GM18520 (cell line): Measurements from ENCODE around the gene STRIP2.
"Not testable (repeated sequence)": the region's sequence is repeated elsewhere in the genome, so short reads cannot be mapped to it uniquely, and the experiment has no call there.

Experiments
- ATAC-seq: cut with Tn5 transposase; IDR thresholded peaks from one replicate; pipeline ENCODE4 v1.9.1; 2021; ENCODE audit not compliant: unreplicated experiment

STRIP2 gene

GRCh38 chr7:129525225-129525862 is 91.1 kb downstream of the STRIP2 start:
- ATAC-seq = no peak

- ATAC-seq = no peak
Measured at GRCh38 chr7:129529643-129530042, 95.4 kb downstream of the STRIP2 start.

GRCh38 chr7:129530795-129531391 is 96.7 kb downstream of the STRIP2 start:
- ATAC-seq = peak; percentile 72

GRCh38 chr7:129531721-129532120 is 97.5 kb downstream of the STRIP2 start:
- no peak for ATAC-seq

- no peak for ATAC-seq
Measured at GRCh38 chr7:129532375-129532774, 98.1 kb downstream of the STRIP2 start.

- ATAC-seq = not testable (repeated sequence)
Measured at GRCh38 chr7:129534558-129535274, 100.5 kb downstream of the STRIP2 start.

- ATAC-seq = no peak
Measured at GRCh38 chr7:129535896-129536295, 101.7 kb downstream of the STRIP2 start.

- ATAC-seq = no peak
Measured at GRCh38 chr7:129536323-129536722, 102.1 kb downstream of the STRIP2 start.
